Endothelial cell of umbilical vein (primary cell): ENCODE measurements around the gene MUC2. TPM values are rescaled to one million over a fixed set of nuclear protein-coding genes. Genes with fewer than 3 reads are reported as not detected.

Experiments
- BruUV-seq: library from RNA; stranded (reverse); fragments of 400-500 nt; replicated peaks from 2 replicates; lab custom pipeline; 2021; lab: Mats Ljungman, UMichigan
- CTCF ChIA-PET: fragments of 300-600, 350-600 bp; sonication (Branson Sonifier 250); formaldehyde crosslinking; loops from one replicate; lab custom pipeline; 2021; ENCODE audit warnings: antibody characterized with exemption, inconsistent platforms; lab: Charles Lee
- POLR2A ChIA-PET: fragments of 300-600, 350-600 bp; sonication (Branson Sonifier 250); formaldehyde crosslinking; loops from one replicate; lab custom pipeline; 2021; ENCODE audit warnings: antibody characterized with exemption, inconsistent platforms; lab: Charles Lee
- DNase-seq: peaks from one replicate; pipeline ENCODE4 v3.0.0-alpha.2; 2011; ENCODE audit warnings: low read depth, low spot score
- FAIRE-seq: peaks from 2 replicates; lab custom pipeline; 2011; peaks lifted over from hg19 to GRCh38; lab: Jason Lieb, UNC
- H2AFZ ChIP-seq: 2 replicates; pipeline ENCODE4 v1.6.0; 2012; ENCODE audit warnings: low read depth, low read length, control low read depth, inconsistent platforms
- H3K27ac ChIP-seq: 2 replicates; pipeline ENCODE4 v1.5.1; 2011; ENCODE audit warnings: low read depth, mild to moderate bottlenecking, control low read depth, low read length, moderate library complexity; ENCODE audit not compliant: insufficient read depth
- H3K27me3 ChIP-seq, 2 experiments: 2 replicates each; pipeline versions ENCODE4 v1.6.0 to v1.6.1; 2011; ENCODE audit warnings: low read length in 2 of 2, mixed read lengths in 1 of 2; ENCODE audit not compliant: control insufficient read depth in 2 of 2, insufficient read depth in 2 of 2
- H3K36me3 ChIP-seq, 2 experiments: 2 replicates in 1 of 2; 3 replicates in 1 of 2; pipeline ENCODE4 v1.5.1; 2011; ENCODE audit warnings: low read length in 2 of 2, mild to moderate bottlenecking in 1 of 2, moderate library complexity in 1 of 2; ENCODE audit not compliant: control insufficient read depth in 2 of 2, insufficient read depth in 2 of 2; ENCODE audit errors: extremely low read depth in 1 of 2
- H3K4me1 ChIP-seq: 3 replicates; pipeline ENCODE4 v1.5.1; 2011; ENCODE audit warnings: mild to moderate bottlenecking, low read length; ENCODE audit not compliant: control insufficient read depth, insufficient read depth; ENCODE audit errors: extremely low read depth
- H3K4me2 ChIP-seq: 2 replicates; pipeline ENCODE4 v1.6.1; 2011; ENCODE audit warnings: low read length, control low read depth, mixed read lengths; ENCODE audit not compliant: insufficient read depth
- H3K4me3 ChIP-seq, 3 experiments: fragments of 200-600 bp in 1 of 3; sonication (generic), shearing (Covaris generic) in 1 of 3; replicated peaks in 1 of 3; 2 replicates each; pipeline ENCODE4 v1.5.1; 2011 to 2016; ENCODE audit warnings: control low read depth in 3 of 3, low read length in 3 of 3, mild to moderate bottlenecking in 2 of 3, inconsistent platforms in 1 of 3, low read depth in 1 of 3, moderate library complexity in 1 of 3; ENCODE audit not compliant: insufficient read depth in 1 of 3
- H3K79me2 ChIP-seq: 2 replicates; pipeline ENCODE4 v1.6.0; 2012; ENCODE audit warnings: low read length, inconsistent platforms; ENCODE audit not compliant: control insufficient read depth, insufficient read depth
- H3K9ac ChIP-seq: replicated peaks from 2 replicates; pipeline ENCODE3; 2011; ENCODE audit warnings: low read length, control low read depth; ENCODE audit not compliant: insufficient read depth; ENCODE audit errors: extremely low read depth
- H3K9me1 ChIP-seq: replicated peaks from 3 replicates; pipeline ENCODE4 v1.6.0; 2011; ENCODE audit warnings: mild to moderate bottlenecking, low read length; ENCODE audit not compliant: control insufficient read depth, insufficient read depth; ENCODE audit errors: extremely low read depth
- H3K9me3 ChIP-seq: replicated peaks from 2 replicates; pipeline ENCODE4 v1.5.1; 2012; ENCODE audit warnings: low read length, inconsistent platforms; ENCODE audit not compliant: control insufficient read depth, insufficient read depth
- H4K20me1 ChIP-seq: replicated peaks from 2 replicates; pipeline ENCODE3; 2011; ENCODE audit warnings: mild to moderate bottlenecking, low read length; ENCODE audit not compliant: control insufficient read depth, insufficient read depth; ENCODE audit errors: extremely low read depth
- CTCF ChIP-seq, 2 donors: IDR thresholded peaks; 1 replicate in 1 of 2; 2 replicates in 1 of 2; pipeline ENCODE4 v1.5.1; 2011; ENCODE audit warnings: low read length in 2 of 2, mild to moderate bottlenecking in 2 of 2, moderate library complexity in 2 of 2, control low read depth in 1 of 2, inconsistent platforms in 1 of 2, low read depth in 1 of 2; ENCODE audit not compliant: insufficient read depth in 1 of 2; ENCODE audit errors: extremely low read depth in 1 of 2
- EZH2 ChIP-seq: IDR thresholded peaks from 2 replicates; pipeline ENCODE4 v1.6.1; 2012; ENCODE audit warnings: borderline replicate concordance, low read depth, mild to moderate bottlenecking, moderate library complexity, low read length, inconsistent platforms; ENCODE audit not compliant: severe bottlenecking
- FOS ChIP-seq: IDR thresholded peaks from 2 replicates; pipeline ENCODE4 v1.6.1; 2011; ENCODE audit warnings: mild to moderate bottlenecking, low read length, moderate library complexity, borderline replicate concordance; ENCODE audit not compliant: insufficient read depth
- GATA2 ChIP-seq: IDR thresholded peaks from 2 replicates; pipeline ENCODE4 v1.7.0; 2011; ENCODE audit warnings: low read depth, mild to moderate bottlenecking, moderate library complexity, mixed read lengths, low read length; ENCODE audit not compliant: insufficient read length, insufficient read depth
- JUN ChIP-seq: IDR thresholded peaks from 2 replicates; pipeline ENCODE4 v1.6.1; 2011; ENCODE audit warnings: borderline replicate concordance, low read depth; ENCODE audit not compliant: insufficient read length, insufficient read depth
- MAX ChIP-seq: IDR thresholded peaks from 2 replicates; pipeline ENCODE4 v1.6.1; 2011; ENCODE audit not compliant: insufficient read depth, insufficient read length
- MYC ChIP-seq: IDR thresholded peaks from one replicate; pipeline ENCODE4 v1.6.1; 2011; ENCODE audit warnings: mild to moderate bottlenecking, low read depth, low read length
- POLR2A ChIP-seq: IDR thresholded peaks from 2 replicates; pipeline ENCODE4 v1.6.1; 2012; ENCODE audit warnings: low read depth, mild to moderate bottlenecking, control low read depth, low read length
- POLR2AphosphoS5 ChIP-seq: IDR thresholded peaks from 2 replicates; pipeline ENCODE4 v1.6.1; 2012; ENCODE audit warnings: low read depth, mild to moderate bottlenecking, control low read depth, low read length, moderate library complexity; ENCODE audit not compliant: insufficient read depth
- dilution Hi-C: fragments of 300-500 bp; cut with MboI; formaldehyde crosslinking; loops from one replicate; pipeline ENCODE4 v1.15.0; 2019; ENCODE audit warnings: low sequenced_read_pairs; ENCODE audit not compliant: extremely low pct_ligation_motif_present
- intact Hi-C: fragments of 100-400 bp; cut with micrococcal nuclease; formaldehyde crosslinking; loops from one replicate; pipeline ENCODE4 v1.10.0; 2022
- polyA plus RNA-seq, 4 experiments: library from polyadenylated mRNA; depleted of rRNA in 3 of 4; stranded (reverse) in 3 of 4; unstranded in 1 of 4; fragments of >200 nt; gene quantifications; 2 replicates each; pipeline versions ENCODE4 v1.2.1 to v1.2.3, GENCODE V29; 2011 to 2012; ENCODE audit warnings: missing spikeins in 1 of 4
- total RNA-seq: library from RNA; stranded (reverse); gene quantifications from 2 replicates; pipeline ENCODE4 v1.2.3, GENCODE V29; 2021

Gene MUC2
- total and polyA plus RNA-seq, 2 donors (not counting 3 experiments of a cell fraction or from before 2014, with no cell fraction given): not detected

DNA sequence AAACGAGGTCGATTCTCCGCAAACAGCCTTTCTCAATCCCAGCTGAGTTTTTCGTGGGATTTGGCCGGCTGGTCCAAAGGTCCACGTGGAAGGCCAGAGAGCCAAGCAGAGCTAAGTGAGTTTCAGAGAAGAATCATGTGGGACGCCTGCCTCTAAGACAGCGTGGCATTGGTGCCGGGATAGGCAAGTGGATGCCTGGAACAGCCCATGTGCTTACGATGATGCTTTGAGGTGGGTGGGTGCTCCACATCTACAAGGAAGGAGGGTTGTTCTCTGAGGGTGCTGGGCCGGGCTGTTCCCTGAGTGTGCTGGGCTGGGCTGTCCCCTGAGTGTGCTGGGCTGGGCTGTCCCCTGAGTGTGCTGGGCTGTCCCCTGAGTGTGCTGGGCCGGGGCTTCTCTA, 41.4 kb downstream of the MUC2 start:
- ChIA-PET POLR2A (no interaction called here), CTCF (interaction anchor here (0.9 kb wide), 1 partner anchor 459 kb away, joined by 3 read pairs; no protein-coding TSS in a partner anchor)
- no peak overlapping the region for H3K27ac ChIP-seq
- FAIRE-seq (no peak), DNase-seq (no peak)
- H3K9me1 ChIP-seq: no peaks in the 10 kb centered on the region
- H3K36me3 ChIP-seq: no peaks in the 10 kb centered on the region
- no TSS peak for BruUV-seq
- H3K9ac ChIP-seq: no peak overlapping the region
- no peak overlapping the region for H3K4me3 ChIP-seq
- no peaks in the 10 kb centered on the region for H3K4me1 ChIP-seq
- no peak overlapping the region for H3K4me2 ChIP-seq
- TF ChIP-seq CTCF (IDR thresholded peaks at IDR 0.05; ENCODE audit: extremely low read depth in 1 of 2, insufficient read depth in 1 of 2, low read depth in 1 of 2, low read length in 2 of 2) (no peak), MYC (no peak), GATA2 (no peak), POLR2AphosphoS5 (no peak), EZH2 (no peak), FOS (no peak), JUN (no peak), MAX (no peak), POLR2A (no peak)
- no peaks in the 10 kb centered on the region for H4K20me1 ChIP-seq
- dilution Hi-C loops: no loop called here
- no peaks in the 10 kb centered on the region for H3K79me2 ChIP-seq
- no peaks in the 10 kb centered on the region for H3K27me3 ChIP-seq
- no peak overlapping the region for H2AFZ ChIP-seq
- H3K9me3 ChIP-seq: no peaks in the 10 kb centered on the region
- intact Hi-C loops: no loop called here
